ENCODE data around the gene MYRF. TPM values are rescaled to one million over a fixed set of nuclear protein-coding genes. Genes with fewer than 3 reads are reported as not detected.

Gene MYRF
- total RNA-seq, 1 donor: 0.36 TPM

DNA sequence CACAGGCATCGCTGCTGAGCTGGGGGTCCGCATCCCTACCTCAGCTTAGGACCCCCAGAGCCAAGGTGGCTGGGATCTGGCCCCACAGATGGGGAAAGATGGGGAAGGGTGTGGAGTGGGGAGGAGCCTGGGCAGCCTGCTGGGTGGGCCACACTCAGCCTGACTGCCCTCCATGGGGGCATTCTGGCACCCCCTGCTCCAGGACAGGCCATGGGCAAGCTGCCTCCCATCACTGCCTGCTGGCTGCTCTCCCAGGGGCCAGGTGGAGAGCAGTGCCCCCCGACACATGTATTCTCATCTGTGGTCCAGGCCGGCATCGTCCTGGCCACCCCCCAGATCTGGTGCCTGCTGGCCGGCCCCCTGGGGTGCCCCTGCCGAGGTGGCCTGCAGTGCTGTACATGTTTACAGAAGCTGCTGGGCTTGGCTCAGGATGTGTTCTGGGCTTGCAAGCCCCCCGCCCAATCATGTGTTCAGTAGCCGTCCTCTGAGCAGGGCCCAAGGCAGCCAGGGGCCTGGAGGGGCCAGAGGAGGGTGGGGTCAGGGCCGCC, 7.8 kb upstream of the MYRF start:
- Histone ChIP-seq H3K27me3 (ENCODE audit: insufficient read depth, low read length) (no peaks in the 10 kb centered on the region), H3K79me2 (ENCODE audit: insufficient read depth, low read length) (no peaks in the 10 kb centered on the region), H3K36me3 (ENCODE audit: insufficient read depth, low read length) (peaks cover 7% of the 10 kb centered on the region), H3K9me3 (ENCODE audit: low read depth, low read length) (no peaks in the 10 kb centered on the region), H3K4me1 (ENCODE audit: insufficient read depth, low read length) (peaks cover 4% of the 10 kb centered on the region), H2AFZ (ENCODE audit: low read length) (no peak overlapping the region), H4K20me1 (ENCODE audit: insufficient read depth, low read length) (no peaks in the 10 kb centered on the region), H3K4me3 (ENCODE audit: insufficient read depth, low read length) (no peak overlapping the region), H3K4me2 (ENCODE audit: insufficient read depth, low read length) (no peak overlapping the region), H3K27ac (ENCODE audit: low read depth, low read length) (no peak overlapping the region)
- TF ChIP-seq, protein P1, sequence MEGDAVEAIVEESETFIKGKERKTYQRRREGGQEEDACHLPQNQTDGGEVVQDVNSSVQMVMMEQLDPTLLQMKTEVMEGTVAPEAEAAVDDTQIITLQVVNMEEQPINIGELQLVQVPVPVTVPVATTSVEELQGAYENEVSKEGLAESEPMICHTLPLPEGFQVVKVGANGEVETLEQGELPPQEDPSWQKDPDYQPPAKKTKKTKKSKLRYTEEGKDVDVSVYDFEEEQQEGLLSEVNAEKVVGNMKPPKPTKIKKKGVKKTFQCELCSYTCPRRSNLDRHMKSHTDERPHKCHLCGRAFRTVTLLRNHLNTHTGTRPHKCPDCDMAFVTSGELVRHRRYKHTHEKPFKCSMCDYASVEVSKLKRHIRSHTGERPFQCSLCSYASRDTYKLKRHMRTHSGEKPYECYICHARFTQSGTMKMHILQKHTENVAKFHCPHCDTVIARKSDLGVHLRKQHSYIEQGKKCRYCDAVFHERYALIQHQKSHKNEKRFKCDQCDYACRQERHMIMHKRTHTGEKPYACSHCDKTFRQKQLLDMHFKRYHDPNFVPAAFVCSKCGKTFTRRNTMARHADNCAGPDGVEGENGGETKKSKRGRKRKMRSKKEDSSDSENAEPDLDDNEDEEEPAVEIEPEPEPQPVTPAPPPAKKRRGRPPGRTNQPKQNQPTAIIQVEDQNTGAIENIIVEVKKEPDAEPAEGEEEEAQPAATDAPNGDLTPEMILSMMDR (IDR thresholded peaks at IDR 0.05; ENCODE audit: extremely low read depth, low read depth, low read length): no peak
- DNase-seq (ENCODE audit: insufficient read length, low spot score, missing footprints): no peak

- Histone ChIP-seq H3K79me2 (ENCODE audit: insufficient read depth, low read length) (no peaks in the 10 kb centered on the region), H3K4me2 (ENCODE audit: insufficient read depth, low read length) (no peak overlapping the region), H3K9me3 (ENCODE audit: low read depth, low read length) (no peaks in the 10 kb centered on the region), H4K20me1 (ENCODE audit: insufficient read depth, low read length) (no peaks in the 10 kb centered on the region), H2AFZ (ENCODE audit: low read length) (no peak overlapping the region), H3K27me3 (ENCODE audit: insufficient read depth, low read length) (no peaks in the 10 kb centered on the region), H3K36me3 (ENCODE audit: insufficient read depth, low read length) (peaks cover 4% of the 10 kb centered on the region), H3K27ac (ENCODE audit: low read depth, low read length) (no peak overlapping the region), H3K4me1 (ENCODE audit: insufficient read depth, low read length) (peaks cover 4% of the 10 kb centered on the region), H3K4me3 (ENCODE audit: insufficient read depth, low read length) (no peak overlapping the region)
- DNase-seq (ENCODE audit: insufficient read length, low spot score, missing footprints): no peak
- TF ChIP-seq, protein P1 (IDR thresholded peaks at IDR 0.05; ENCODE audit: extremely low read depth, low read depth, low read length): no peak
Observed at GRCh38 chr11:61745781-61746441, 6.5 kb upstream of the MYRF start.

- peaks cover 4% of the 10 kb centered on the region for H3K36me3 ChIP-seq (ENCODE audit: insufficient read depth, low read length)
- no peak overlapping the region for H2AFZ ChIP-seq (ENCODE audit: low read length)
- H3K27me3 ChIP-seq (ENCODE audit: insufficient read depth, low read length): no peaks in the 10 kb centered on the region
- H3K9me3 ChIP-seq (ENCODE audit: low read depth, low read length): no peaks in the 10 kb centered on the region
- H4K20me1 ChIP-seq (ENCODE audit: insufficient read depth, low read length): no peaks in the 10 kb centered on the region
- H3K4me2 ChIP-seq (ENCODE audit: insufficient read depth, low read length): no peak overlapping the region
- H3K4me1 ChIP-seq (ENCODE audit: insufficient read depth, low read length): peaks cover 4% of the 10 kb centered on the region
- H3K79me2 ChIP-seq (ENCODE audit: insufficient read depth, low read length): no peaks in the 10 kb centered on the region
- TF ChIP-seq, protein P1 (IDR thresholded peaks at IDR 0.05; ENCODE audit: extremely low read depth, low read depth, low read length): no peak
- DNase-seq (ENCODE audit: insufficient read length, low spot score, missing footprints): no peak
- H3K4me3 ChIP-seq (ENCODE audit: insufficient read depth, low read length): no peak overlapping the region
- H3K27ac ChIP-seq (ENCODE audit: low read depth, low read length): no peak overlapping the region
Observed at GRCh38 chr11:61746442-61747191, 5.8 kb upstream of the MYRF start.

All from osteoblast (primary cell).